ENCODE measurements around the gene GAB4. TPM values are rescaled to one million over a fixed set of nuclear protein-coding genes. Genes with fewer than 3 reads are reported as not detected.

The GAB4 gene
- total and polyA plus RNA-seq, 10 of the 15 experiments (the other 5 are each of a cell fraction or from before 2014, with no cell fraction given) = not detected

- TF ChIP-seq PRDM15 (CRISPR knock-in tag; IDR thresholded peaks at IDR 0.05) (no peak), TAF1 (IDR thresholded peaks at IDR 0.05; ENCODE audit: borderline replicate concordance, low read depth, low read length) (no peak)
These were observed 34.3 kb downstream of the GAB4 start (continued) for GRCh38 chr22:16973591-16974297.

- H3K9ac ChIP-seq (ENCODE audit: control insufficient read depth, insufficient read depth, low read length) = no peak overlapping the region
- H3K27ac ChIP-seq (ENCODE audit: control insufficient read depth, insufficient read depth) = no peak overlapping the region
- DNase-seq (ENCODE audit: low read depth, low spot score) (no peak), FAIRE-seq (no peak), ATAC-seq (no peak)
- ChIA-PET CTCF (no interaction called here), RAD21 (ENCODE audit: unreplicated experiment) (no interaction called here), SMC1A (ENCODE audit: uncharacterized antibody, unreplicated experiment) (no interaction called here), POLR2A (no interaction called here)
- in situ Hi-C loops (cut with MboI) = loop anchor here (5.0 kb wide), 1 partner anchor 35 kb away; no protein-coding TSS in a partner anchor
- intact Hi-C loops (cut with micrococcal nuclease; ENCODE audit: unreplicated experiment) = no loop called here
- 0 out of 4 replicates have a peak, but pooled peaks cover 0 to 1% of the 10 kb centered on the region in 2 experiments for H3K27me3 ChIP-seq (replicated peaks in 1 of 2; ENCODE audit: control insufficient read depth in 2 of 2, insufficient read depth in 2 of 2, low read length in 1 of 2)
- H3K4me2 ChIP-seq (ENCODE audit: control insufficient read depth, insufficient read depth) = no peak overlapping the region
- H3K79me2 ChIP-seq (ENCODE audit: control insufficient read depth, insufficient read depth, low read length) = no peaks in the 10 kb centered on the region
- 42% methylated on average over 4 of the region's 4 CpGs for WGBS (ENCODE audit: insufficient coverage, insufficient replicate concordance, low lambda C conversion rate, missing lambda C conversion rate)
- no peaks in the 10 kb centered on the region for H3K36me3 ChIP-seq (ENCODE audit: control insufficient read depth in 2 of 2, insufficient read depth in 2 of 2, low read length in 1 of 2)
- no peak overlapping the region for H3K4me3 ChIP-seq
- no TSS peak for BruUV-seq (replicated peaks)
- H3K9me3 ChIP-seq (replicated peaks; ENCODE audit: control insufficient read depth, insufficient read depth, low read length) = no peaks in the 10 kb centered on the region
- no peaks in the 10 kb centered on the region for H3K4me1 ChIP-seq (ENCODE audit: control insufficient read depth, insufficient read depth, low read length)
- H4K20me1 ChIP-seq (ENCODE audit: control insufficient read depth, insufficient read depth) = no peaks in the 10 kb centered on the region
- H2AFZ ChIP-seq (ENCODE audit: control insufficient read depth, low read depth, low read length) = no peak overlapping the region
- TF ChIP-seq JUND (IDR thresholded peaks at IDR 0.05; ENCODE audit: low read depth, low read length) (no peak), IKZF2 (IDR thresholded peaks at IDR 0.05) (no peak), RB1 (IDR thresholded peaks at IDR 0.05; ENCODE audit: borderline replicate concordance) (no peak), IRF3 (IDR thresholded peaks at IDR 0.05) (no peak), POLR2A (IDR thresholded peaks at IDR 0.05; ENCODE audit: low read depth, low read length) (no peak), BCL11A (IDR thresholded peaks at IDR 0.05; ENCODE audit: low read depth, low read length) (no peak), E2F4 (IDR thresholded peaks at IDR 0.05; ENCODE audit: low read depth, low read length) (no peak), RUNX3 (IDR thresholded peaks at IDR 0.05; ENCODE audit: low read length) (no peak), LARP7 (IDR thresholded peaks at IDR 0.05) (no peak), ESRRA (IDR thresholded peaks at IDR 0.05; ENCODE audit: low read length) (no peak), TBL1XR1 (IDR thresholded peaks at IDR 0.05; ENCODE audit: low read depth, low read length) (no peak), KAT2A (conservative IDR thresholded peaks at IDR 0.05; ENCODE audit: control insufficient read depth, low read depth, low read length) (no peak)
These were observed 35.7 kb downstream of the GAB4 start for GRCh38 chr22:16972311-16972710.
